Smooth muscle cell (in vitro differentiated cells): ENCODE data around the gene C10orf120. TPM values are rescaled to one million over a fixed set of nuclear protein-coding genes. Genes with fewer than 3 reads are reported as not detected.

ENCODE experiments used
- DNase-seq: peaks from one replicate; lab custom pipeline; 2025; ENCODE audit not compliant: unreplicated experiment; lab: John Stamatoyannopoulos, UW
- H2AFZ ChIP-seq: fragments of 200-600 bp; sonication (generic); 2 replicates; pipeline ENCODE4 v1.6.0; 2016; ENCODE audit warnings: antibody characterized with exemption, low read depth, mild to moderate bottlenecking
- H3F3A ChIP-seq: fragments of 200-600 bp; sonication (generic); 2 replicates; pipeline ENCODE4 v1.6.0; 2017; ENCODE audit warnings: antibody characterized with exemption, low read depth
- H3K27ac ChIP-seq: fragments of 200-600 bp; sonication (generic); 2 replicates; pipeline ENCODE4 v1.5.1; 2016; ENCODE audit warnings: low read depth, mild to moderate bottlenecking
- H3K27me3 ChIP-seq: fragments of 200-600 bp; sonication (generic); 2 replicates; pipeline ENCODE4 v1.6.1; 2016; ENCODE audit warnings: low read depth, mild to moderate bottlenecking
- H3K36me3 ChIP-seq: fragments of 200-600 bp; sonication (generic); 2 replicates; pipeline ENCODE4 v1.5.1; 2016; ENCODE audit warnings: low read depth
- H3K4me1 ChIP-seq: fragments of 200-600 bp; sonication (generic); 2 replicates; pipeline ENCODE4 v1.5.1; 2016; ENCODE audit warnings: low read depth
- H3K4me2 ChIP-seq: fragments of 200-600 bp; sonication (generic); 2 replicates; pipeline ENCODE4 v1.6.0; 2016; ENCODE audit warnings: mild to moderate bottlenecking
- H3K4me3 ChIP-seq: fragments of 200-600 bp; sonication (generic); 2 replicates; pipeline ENCODE4 v1.5.1; 2016; ENCODE audit warnings: mild to moderate bottlenecking
- H3K79me2 ChIP-seq: fragments of 200-600 bp; sonication (generic); 2 replicates; pipeline ENCODE4 v1.6.0; 2016; ENCODE audit warnings: low read depth, mild to moderate bottlenecking
- H3K9ac ChIP-seq: fragments of 200-600 bp; sonication (generic); 2 replicates; pipeline ENCODE4 v1.6.0; 2016; ENCODE audit warnings: low read depth
- H3K9me3 ChIP-seq: fragments of 200-600 bp; sonication (generic); replicated peaks from 2 replicates; pipeline ENCODE4 v1.5.1; 2016; ENCODE audit warnings: low read depth
- H4K20me1 ChIP-seq: fragments of 200-600 bp; sonication (generic); 2 replicates; pipeline ENCODE4 v1.6.0; 2016; ENCODE audit warnings: low read depth
- CTCF ChIP-seq: fragments of 200-600 bp; sonication (generic); IDR thresholded peaks from 2 replicates; pipeline ENCODE4 v1.5.1; 2017; ENCODE audit warnings: borderline replicate concordance, mild to moderate bottlenecking, antibody characterized with exemption; ENCODE audit not compliant: insufficient read depth, poor library complexity, severe bottlenecking
- WGBS: methylation state at CpG from one replicate; pipeline ENCODE4 v1.1.7; 2016; ENCODE audit warnings: low lambda C conversion rate; 5-methylcytosine and 5-hydroxymethylcytosine counted together
- polyA plus RNA-seq: library from polyadenylated mRNA; unstranded; fragments of >200 nt; fragmentation: Nextera tagmentation; extraction: Ambion mirVana; gene quantifications from 2 replicates; pipeline ENCODE4 v1.2.1, GENCODE V29; 2016
- total RNA-seq: library from RNA; depleted of rRNA; stranded (reverse); fragments of >200 nt; gene quantifications from 2 replicates; pipeline ENCODE4 v1.2.3, GENCODE V29; 2014

The C10orf120 gene
- total and polyA plus RNA-seq, 2 experiments from 2014 or later, result not detected

- Histone ChIP-seq H3K27me3 (peaks cover 3% of the 10 kb centered on the region), H3K27ac (no peak overlapping the region), H4K20me1 (no peaks in the 10 kb centered on the region), H3K79me2 (no peaks in the 10 kb centered on the region), H3K9me3 (no peaks in the 10 kb centered on the region), H3K9ac (no peak overlapping the region), H3K36me3 (no peaks in the 10 kb centered on the region), H2AFZ (no peak overlapping the region), H3F3A (no peaks in the 10 kb centered on the region), H3K4me2 (no peak overlapping the region), H3K4me3 (no peak overlapping the region), H3K4me1 (no peaks in the 10 kb centered on the region)
- WGBS, result 72% methylated on average over 6 of the region's 6 CpGs
- DNase-seq, result no peak
- no peak for TF ChIP-seq CTCF
Measured at GRCh38 chr10:122730238-122730637, 30.6 kb upstream of the C10orf120 start.

GRCh38 chr10:122729126-122729525 is 29.5 kb upstream of the C10orf120 start:
- Histone ChIP-seq H3K4me2 (no peak overlapping the region), H3K4me1 (no peaks in the 10 kb centered on the region), H3K27ac (no peak overlapping the region), H3K36me3 (no peaks in the 10 kb centered on the region), H3K4me3 (no peak overlapping the region), H3F3A (no peaks in the 10 kb centered on the region), H3K9ac (no peak overlapping the region), H4K20me1 (no peaks in the 10 kb centered on the region), H3K27me3 (peaks cover 3% of the 10 kb centered on the region), H3K79me2 (no peaks in the 10 kb centered on the region), H3K9me3 (no peaks in the 10 kb centered on the region), H2AFZ (no peak overlapping the region)
- WGBS, result 88% methylated on average over 9 of the region's 9 CpGs
- TF ChIP-seq CTCF, result no peak
- no peak for DNase-seq

GRCh38 chr10:122727426-122727825 is 27.8 kb upstream of the C10orf120 start:
- Histone ChIP-seq H3K4me3 (no peak overlapping the region), H4K20me1 (no peaks in the 10 kb centered on the region), H3K27me3 (peaks cover 8% of the 10 kb centered on the region), H3F3A (no peaks in the 10 kb centered on the region), H2AFZ (no peak overlapping the region), H3K9ac (no peak overlapping the region), H3K79me2 (no peaks in the 10 kb centered on the region), H3K4me2 (no peak overlapping the region), H3K4me1 (no peaks in the 10 kb centered on the region), H3K27ac (no peak overlapping the region), H3K9me3 (no peaks in the 10 kb centered on the region), H3K36me3 (no peaks in the 10 kb centered on the region)
- DNase-seq, result no peak
- no peak for TF ChIP-seq CTCF
- 55% methylated on average over 5 of the region's 5 CpGs for WGBS

- H2AFZ ChIP-seq, result no peak overlapping the region
- H3K27ac ChIP-seq, result no peak overlapping the region
- H3K79me2 ChIP-seq, result no peaks in the 10 kb centered on the region
- DNase-seq, result no peak
- no peak overlapping the region for H3K9ac ChIP-seq
- no peaks in the 10 kb centered on the region for H3K36me3 ChIP-seq
- TF ChIP-seq CTCF, result no peak
- no peaks in the 10 kb centered on the region for H3K9me3 ChIP-seq
- H4K20me1 ChIP-seq, result no peaks in the 10 kb centered on the region
- H3K4me1 ChIP-seq, result no peaks in the 10 kb centered on the region
- peaks cover 23% of the 10 kb centered on the region for H3K27me3 ChIP-seq
- 79% methylated on average over 5 of the region's 5 CpGs for WGBS
- no peaks in the 10 kb centered on the region for H3F3A ChIP-seq
- no peak overlapping the region for H3K4me3 ChIP-seq
- no peak overlapping the region for H3K4me2 ChIP-seq
Measured at GRCh38 chr10:122725768-122726167, 26.1 kb upstream of the C10orf120 start.
